Medulla oblongata (tissue), 1 donor: ENCODE data around the gene FAM118B.

Source experiments
- DNase-seq: peaks from one replicate; pipeline ENCODE4 v3.0.0-alpha.2; 2015; ENCODE audit errors: extremely low spot score

The FAM118B gene

GRCh38 chr11:126186708-126187529 lies 24.7 kb upstream of the FAM118B start:
- no peak for DNase-seq

GRCh38 chr11:126188332-126189108 lies 23.1 kb upstream of the FAM118B start:
- DNase-seq, result no peak

- no peak for DNase-seq
Measured at GRCh38 chr11:126189109-126189929, 22.3 kb upstream of the FAM118B start.

GRCh38 chr11:126190792-126191191 lies 20.8 kb upstream of the FAM118B start:
- no peak for DNase-seq

- no peak for DNase-seq
Measured at GRCh38 chr11:126191379-126192073, 20.1 kb upstream of the FAM118B start.

- no peak for DNase-seq
Measured at GRCh38 chr11:126192361-126192760, 19.2 kb upstream of the FAM118B start.

- DNase-seq, result no peak
Measured at GRCh38 chr11:126193038-126193478, 18.5 kb upstream of the FAM118B start.

- peak; percentile 49 for DNase-seq
Measured at GRCh38 chr11:126194121-126194543, 17.4 kb upstream of the FAM118B start.

- no peak for DNase-seq
Measured at GRCh38 chr11:126195119-126195518, 16.5 kb upstream of the FAM118B start.

GRCh38 chr11:126197277-126197939 lies 14.2 kb upstream of the FAM118B start:
- no peak for DNase-seq

GRCh38 chr11:126198648-126199047 lies 12.9 kb upstream of the FAM118B start:
- DNase-seq, result no peak

GRCh38 chr11:126202646-126203359 lies 8.8 kb upstream of the FAM118B start:
- no peak for DNase-seq

- DNase-seq, result no peak
Measured at GRCh38 chr11:126205359-126205758, 6.2 kb upstream of the FAM118B start.

- DNase-seq, result no peak
Measured at GRCh38 chr11:126207896-126208295, 3.7 kb upstream of the FAM118B start.

- no peak for DNase-seq
Measured at GRCh38 chr11:126210871-126211235, 729 bp upstream of the FAM118B start.

GRCh38 chr11:126212089-126212660 lies 593 bp downstream of the FAM118B start:
- no peak for DNase-seq

- peak; percentile 61 for DNase-seq
Measured at GRCh38 chr11:126214441-126214840, 2.9 kb downstream of the FAM118B start.

GRCh38 chr11:126214841-126215240 lies 3.3 kb downstream of the FAM118B start:
- DNase-seq, result no peak

- DNase-seq, result no peak
Measured at GRCh38 chr11:126216526-126217305, 5.1 kb downstream of the FAM118B start.
